Measurements from ENCODE around the gene TAF8.

Gene TAF8

GRCh38 chr6:42075159-42075838, 25.0 kb downstream of the TAF8 start:
- no peak overlapping the region for H3K4me3 Mint-ChIP-seq
- H3K36me3 Mint-ChIP-seq (ENCODE audit: low read depth) = peaks cover 54% of the 10 kb centered on the region
- peak overlapping the region; percentile 29 for H3K27ac Mint-ChIP-seq
- H3K27me3 Mint-ChIP-seq (ENCODE audit: low read depth, poor library complexity) = no peaks in the 10 kb centered on the region
- TF ChIP-seq, protein P1, sequence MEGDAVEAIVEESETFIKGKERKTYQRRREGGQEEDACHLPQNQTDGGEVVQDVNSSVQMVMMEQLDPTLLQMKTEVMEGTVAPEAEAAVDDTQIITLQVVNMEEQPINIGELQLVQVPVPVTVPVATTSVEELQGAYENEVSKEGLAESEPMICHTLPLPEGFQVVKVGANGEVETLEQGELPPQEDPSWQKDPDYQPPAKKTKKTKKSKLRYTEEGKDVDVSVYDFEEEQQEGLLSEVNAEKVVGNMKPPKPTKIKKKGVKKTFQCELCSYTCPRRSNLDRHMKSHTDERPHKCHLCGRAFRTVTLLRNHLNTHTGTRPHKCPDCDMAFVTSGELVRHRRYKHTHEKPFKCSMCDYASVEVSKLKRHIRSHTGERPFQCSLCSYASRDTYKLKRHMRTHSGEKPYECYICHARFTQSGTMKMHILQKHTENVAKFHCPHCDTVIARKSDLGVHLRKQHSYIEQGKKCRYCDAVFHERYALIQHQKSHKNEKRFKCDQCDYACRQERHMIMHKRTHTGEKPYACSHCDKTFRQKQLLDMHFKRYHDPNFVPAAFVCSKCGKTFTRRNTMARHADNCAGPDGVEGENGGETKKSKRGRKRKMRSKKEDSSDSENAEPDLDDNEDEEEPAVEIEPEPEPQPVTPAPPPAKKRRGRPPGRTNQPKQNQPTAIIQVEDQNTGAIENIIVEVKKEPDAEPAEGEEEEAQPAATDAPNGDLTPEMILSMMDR (IDR thresholded peaks at IDR 0.05) = peak; percentile 86
- H3K9me3 Mint-ChIP-seq = no peaks in the 10 kb centered on the region
- DNase-seq = peak; percentile 86
- H3K4me1 Mint-ChIP-seq = peaks cover 11% of the 10 kb centered on the region

DNA sequence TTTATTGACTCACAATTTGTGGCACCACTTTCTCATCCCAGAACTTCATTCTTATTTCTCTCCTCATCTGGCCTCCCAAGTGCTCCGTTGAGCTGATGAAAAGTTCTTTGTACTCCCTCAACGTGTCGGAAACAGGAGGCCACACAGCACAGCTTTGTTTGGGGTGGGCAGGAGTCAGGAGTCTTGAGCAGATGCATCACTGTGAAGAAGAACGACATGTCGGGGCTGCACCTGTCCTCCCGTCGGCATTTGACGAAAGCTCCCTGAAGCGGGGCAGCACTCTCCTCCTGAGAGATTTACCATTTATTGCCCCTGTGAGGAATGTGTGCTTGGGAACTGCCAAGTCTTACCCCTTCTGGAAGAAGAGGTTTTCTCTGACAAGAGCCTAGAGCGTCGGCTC, 28.1 kb downstream of the TAF8 start:
- no peaks in the 10 kb centered on the region for H3K27me3 Mint-ChIP-seq (ENCODE audit: low read depth, poor library complexity)
- H3K36me3 Mint-ChIP-seq (ENCODE audit: low read depth) = peaks cover 62% of the 10 kb centered on the region
- H3K9me3 Mint-ChIP-seq = no peaks in the 10 kb centered on the region
- TF ChIP-seq, protein P1 (IDR thresholded peaks at IDR 0.05) = no peak
- peaks cover 11% of the 10 kb centered on the region for H3K4me1 Mint-ChIP-seq
- peak overlapping the region; percentile 74 for H3K27ac Mint-ChIP-seq
- DNase-seq = no peak
- H3K4me3 Mint-ChIP-seq = no peak overlapping the region

DNA sequence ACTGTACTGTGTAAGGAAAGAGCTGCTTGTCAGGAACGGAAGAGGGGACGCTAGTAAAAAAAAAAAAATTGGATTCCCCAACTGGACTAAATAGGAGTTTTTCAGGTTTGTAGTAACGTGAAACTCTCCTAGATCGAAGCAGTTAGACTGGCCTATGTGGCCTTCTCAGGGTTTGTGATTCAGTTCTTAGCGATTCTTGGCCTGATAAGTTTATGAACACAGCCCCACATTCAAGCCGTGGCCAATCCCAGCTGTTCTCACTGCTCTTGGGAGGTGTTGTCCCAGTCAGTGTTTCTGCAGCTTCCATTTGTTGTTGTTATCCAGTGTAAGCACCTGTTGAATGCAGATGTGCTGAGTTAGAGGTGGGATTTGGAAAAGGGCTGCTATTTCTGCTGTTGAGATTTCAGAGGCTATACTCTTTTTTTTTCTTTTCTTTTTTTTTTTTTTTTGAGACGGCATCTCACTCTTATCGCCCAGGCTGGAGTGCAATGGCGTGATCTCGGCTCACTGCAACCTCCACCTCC, 29.7 kb downstream of the TAF8 start:
- no peak overlapping the region for H3K4me3 Mint-ChIP-seq
- DNase-seq = no peak
- peaks cover 58% of the 10 kb centered on the region for H3K36me3 Mint-ChIP-seq (ENCODE audit: low read depth)
- peak overlapping the region; percentile 51 for H3K27ac Mint-ChIP-seq
- TF ChIP-seq, protein P1 (IDR thresholded peaks at IDR 0.05) = no peak
- H3K4me1 Mint-ChIP-seq = peaks cover 11% of the 10 kb centered on the region
- H3K9me3 Mint-ChIP-seq = no peaks in the 10 kb centered on the region
- no peaks in the 10 kb centered on the region for H3K27me3 Mint-ChIP-seq (ENCODE audit: low read depth, poor library complexity)

DNA sequence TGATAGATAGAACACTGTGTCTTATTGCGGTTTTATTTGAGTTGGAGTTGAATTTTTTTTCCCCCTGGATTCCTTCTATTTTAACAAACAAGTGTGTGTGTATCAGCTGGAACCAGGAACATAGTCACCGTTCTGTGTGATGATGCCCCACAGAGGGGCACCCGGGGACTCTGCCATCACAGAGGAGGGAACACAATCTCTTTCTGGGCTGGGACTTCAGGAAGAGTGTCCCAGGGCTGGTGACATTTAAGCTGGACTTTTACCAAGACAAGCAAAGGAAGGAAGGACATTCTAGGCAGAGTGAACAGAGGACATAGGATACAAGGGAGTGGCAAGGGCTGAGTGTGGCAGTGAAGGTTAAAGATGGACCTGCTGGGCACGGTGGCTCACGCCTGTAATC, 33.2 kb downstream of the TAF8 start:
- Mint-ChIP-seq H3K27ac (peak overlapping the region; percentile 2), H3K4me3 (no peak overlapping the region), H3K36me3 (ENCODE audit: low read depth) (peaks cover 34% of the 10 kb centered on the region), H3K27me3 (ENCODE audit: low read depth, poor library complexity) (peaks cover 5% of the 10 kb centered on the region), H3K4me1 (peaks cover 6% of the 10 kb centered on the region), H3K9me3 (no peaks in the 10 kb centered on the region)
- TF ChIP-seq, protein P1 (IDR thresholded peaks at IDR 0.05) = no peak
- DNase-seq = no peak

- TF ChIP-seq, protein P1 (IDR thresholded peaks at IDR 0.05) = no peak
- Mint-ChIP-seq H3K4me1 (peaks cover 6% of the 10 kb centered on the region), H3K9me3 (no peaks in the 10 kb centered on the region), H3K27me3 (ENCODE audit: low read depth, poor library complexity) (peaks cover 6% of the 10 kb centered on the region), H3K4me3 (no peak overlapping the region), H3K27ac (no peak overlapping the region), H3K36me3 (ENCODE audit: low read depth) (peaks cover 30% of the 10 kb centered on the region)
- DNase-seq = no peak
Observed at GRCh38 chr6:42084889-42085288, 34.6 kb downstream of the TAF8 start.

Measured in nephron progenitor cell (in vitro differentiated cells).